ENCODE results near the gene DHRSX. TPM values are rescaled to one million over a fixed set of nuclear protein-coding genes. Genes with fewer than 3 reads are reported as not detected.
"Not testable (repeated sequence)": the region's sequence is repeated elsewhere in the genome, so short reads cannot be mapped to it uniquely, and the experiment has no call there.

Gene DHRSX
- total RNA-seq, 1 donor from 2014 or later: 24.9 TPM

GRCh38 chrX:2388669-2389068 lies 112.1 kb downstream of the DHRSX start:
- DNase-seq (ENCODE audit: low spot score): no peak
- intact Hi-C loops (cut with DNase I): no loop called here

GRCh38 chrX:2387614-2388239 lies 113.0 kb downstream of the DHRSX start:
- intact Hi-C loops (cut with DNase I): no loop called here
- DNase-seq (ENCODE audit: low spot score): no peak

GRCh38 chrX:2385224-2385623 lies 115.6 kb downstream of the DHRSX start:
- DNase-seq (ENCODE audit: low spot score): no peak
- intact Hi-C loops (cut with DNase I): no loop called here

- no peak for DNase-seq (ENCODE audit: low spot score)
- intact Hi-C loops (cut with DNase I): no loop called here
These were observed 116.3 kb downstream of the DHRSX start for GRCh38 chrX:2384486-2384885.

GRCh38 chrX:2383735-2384134 lies 117.0 kb downstream of the DHRSX start:
- intact Hi-C loops (cut with DNase I): no loop called here
- DNase-seq (ENCODE audit: low spot score): no peak

GRCh38 chrX:2383144-2383543 lies 117.6 kb downstream of the DHRSX start:
- intact Hi-C loops (cut with DNase I): no loop called here
- no peak for DNase-seq (ENCODE audit: low spot score)

- intact Hi-C loops (cut with DNase I); DNase-seq (ENCODE audit: low spot score): not testable (repeated sequence)
These were observed 118.2 kb downstream of the DHRSX start for GRCh38 chrX:2382433-2383048.

GRCh38 chrX:2376166-2376565 lies 124.6 kb downstream of the DHRSX start:
- DNase-seq (ENCODE audit: low spot score): no peak
- intact Hi-C loops (cut with DNase I): no loop called here

GRCh38 chrX:2374086-2374485 lies 126.7 kb downstream of the DHRSX start:
- DNase-seq (ENCODE audit: low spot score): no peak
- intact Hi-C loops (cut with DNase I): no loop called here

- intact Hi-C loops (cut with DNase I): no loop called here
- no peak for DNase-seq (ENCODE audit: low spot score)
These were observed 127.2 kb downstream of the DHRSX start for GRCh38 chrX:2373615-2374014.

- intact Hi-C loops (cut with DNase I): no loop called here
These were observed 129.6 kb downstream of the DHRSX start for GRCh38 chrX:2371026-2371711.

GRCh38 chrX:2370456-2370855 lies 130.3 kb downstream of the DHRSX start:
- intact Hi-C loops (cut with DNase I): no loop called here
- DNase-seq (ENCODE audit: low spot score): no peak

More at GRCh38 chrX:2371026-2371711, 129.6 kb downstream of the DHRSX start:
- DNase-seq (ENCODE audit: low spot score): no peak

GRCh38 chrX:2369206-2369605 lies 131.6 kb downstream of the DHRSX start:
- intact Hi-C loops (cut with DNase I): no loop called here
- no peak for DNase-seq (ENCODE audit: low spot score)

- DNase-seq (ENCODE audit: low spot score): no peak
- intact Hi-C loops (cut with DNase I): no loop called here
These were observed 140.0 kb downstream of the DHRSX start for GRCh38 chrX:2360731-2361130.

- DNase-seq (ENCODE audit: low spot score); intact Hi-C loops (cut with DNase I): not testable (repeated sequence)
These were observed 141.3 kb downstream of the DHRSX start for GRCh38 chrX:2359522-2359921.

GRCh38 chrX:2351999-2352995 lies 148.5 kb downstream of the DHRSX start:
- intact Hi-C loops (cut with DNase I): no loop called here
- no peak for DNase-seq (ENCODE audit: low spot score)

GRCh38 chrX:2351321-2351720 lies 149.5 kb downstream of the DHRSX start:
- intact Hi-C loops (cut with DNase I): no loop called here
- no peak for DNase-seq (ENCODE audit: low spot score)

- DNase-seq (ENCODE audit: low spot score); intact Hi-C loops (cut with DNase I): not testable (repeated sequence)
These were observed 150.1 kb downstream of the DHRSX start for GRCh38 chrX:2350703-2351102.

GRCh38 chrX:2350036-2350435 lies 150.7 kb downstream of the DHRSX start:
- DNase-seq (ENCODE audit: low spot score); intact Hi-C loops (cut with DNase I): not testable (repeated sequence)

- intact Hi-C loops (cut with DNase I): no loop called here
- DNase-seq (ENCODE audit: low spot score): no peak
These were observed 152.6 kb downstream of the DHRSX start for GRCh38 chrX:2348211-2348610.

Measured in cardiac septum (tissue), 1 donor.